ENCODE measurements around the gene PRKCI. TPM values are rescaled to one million over a fixed set of nuclear protein-coding genes. Genes with fewer than 3 reads are reported as not detected.

Gene PRKCI
- polyA plus RNA-seq, 6 donors from 2014 or later: 2.0 to 6.4 (median 3.2) TPM

DNA sequence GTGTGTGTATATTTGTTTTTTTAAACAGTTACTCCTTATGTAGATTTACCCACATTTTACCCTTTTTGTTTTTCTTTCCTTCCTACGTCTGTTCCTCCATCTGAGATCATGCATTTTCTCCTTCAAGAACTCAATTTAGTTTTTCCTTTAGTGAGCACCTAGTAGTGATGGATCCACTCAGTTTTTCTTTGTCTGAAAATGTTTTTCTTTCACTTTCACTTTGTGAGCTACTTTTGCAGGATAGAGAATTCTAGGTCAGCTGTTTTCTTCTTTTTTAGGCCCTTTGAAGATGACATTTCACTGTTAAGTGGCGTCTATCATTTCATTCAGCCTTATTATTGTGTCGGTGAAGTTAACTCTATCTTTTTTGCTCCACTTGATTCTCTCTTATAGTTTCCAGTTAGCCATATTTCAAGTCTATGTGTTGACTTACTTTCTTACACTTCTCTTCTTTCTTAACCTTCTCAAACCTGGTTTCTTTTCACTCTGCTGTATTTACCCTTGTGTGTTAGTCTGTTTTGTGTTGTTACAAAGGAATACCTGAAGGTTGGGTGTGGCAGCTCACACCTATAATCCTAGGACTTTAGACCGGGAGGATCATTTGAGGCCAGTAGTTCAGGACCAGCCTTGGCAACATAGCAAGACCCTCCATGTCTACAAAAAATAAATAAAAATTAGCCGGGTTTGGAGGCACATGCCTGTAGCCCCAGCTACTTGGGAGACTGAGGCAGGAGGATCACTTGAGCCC lies 55.8 kb downstream of the PRKCI start:
- no peaks in the 10 kb centered on the region for H3K9me3 Mint-ChIP-seq
- no peak for DNase-seq
- H3K4me3 Mint-ChIP-seq: peak overlapping the region in 7 of 8 donors; percentile 13 to 81 (median 58)
- peak overlapping the region in 2 of 6 donors; percentile 40 to 52 for H3K27ac Mint-ChIP-seq
- H3K27me3 Mint-ChIP-seq: no peaks in the 10 kb centered on the region
- ATAC-seq (ENCODE audit: low read depth in 2 of 2): no peak
- H3K36me3 Mint-ChIP-seq: no peaks in the 10 kb centered on the region
- peaks cover 12 to 21% (median 14%) of the 10 kb centered on the region in 3 donors for H3K4me1 Mint-ChIP-seq

DNA sequence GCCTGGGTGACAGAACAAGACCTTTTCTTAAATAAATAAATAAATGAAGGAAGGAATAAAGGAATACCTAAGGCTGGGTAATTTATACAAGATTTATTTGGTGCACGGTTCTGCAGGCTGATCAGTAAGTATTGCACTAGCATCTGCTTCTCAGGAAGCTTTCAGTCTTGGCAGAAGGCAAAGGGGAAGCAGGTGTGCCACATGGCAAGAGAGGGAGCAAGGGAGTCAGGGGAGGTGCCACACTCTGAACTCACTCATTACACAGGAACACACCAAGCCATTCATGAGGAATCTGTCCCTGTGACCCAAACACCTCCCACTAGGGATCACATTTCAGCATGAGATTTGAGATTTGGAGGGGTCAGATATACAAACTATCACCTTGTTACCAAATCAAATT lies 56.4 kb downstream of the PRKCI start:
- no peak for DNase-seq
- H3K4me1 Mint-ChIP-seq: peaks cover 12 to 21% (median 14%) of the 10 kb centered on the region in 3 donors
- ATAC-seq (ENCODE audit: low read depth in 2 of 2): no peak
- no peaks in the 10 kb centered on the region for H3K36me3 Mint-ChIP-seq
- H3K27me3 Mint-ChIP-seq: no peaks in the 10 kb centered on the region
- no peaks in the 10 kb centered on the region for H3K9me3 Mint-ChIP-seq
- H3K4me3 Mint-ChIP-seq: peak overlapping the region in 3 of 8 donors; percentile 52 to 62 (median 58)
- peak overlapping the region in 1 of 6 donors; percentile 40 for H3K27ac Mint-ChIP-seq

DNA sequence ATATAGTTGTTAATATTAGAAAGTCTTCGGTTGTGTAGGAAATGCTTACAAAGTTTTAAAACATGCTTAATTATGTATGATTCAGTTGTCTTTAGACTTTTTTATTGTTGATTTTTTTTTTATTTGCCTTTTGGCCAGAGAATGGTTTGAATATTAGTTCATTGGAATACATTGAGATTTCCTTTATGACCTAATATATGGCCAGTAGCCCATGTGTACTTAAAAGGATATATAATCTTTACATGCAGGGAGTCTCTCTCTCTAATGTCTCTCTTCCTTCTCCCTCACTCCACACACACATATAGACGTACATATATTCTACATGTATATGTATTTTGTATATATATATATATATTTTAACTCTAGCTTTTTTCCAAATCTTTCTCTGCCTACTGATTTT lies 68.0 kb downstream of the PRKCI start:
- Mint-ChIP-seq H3K27ac (no peak overlapping the region), H3K27me3 (no peaks in the 10 kb centered on the region), H3K4me3 (no peak overlapping the region), H3K9me3 (no peaks in the 10 kb centered on the region), H3K36me3 (no peaks in the 10 kb centered on the region), H3K4me1 (no peaks in the 10 kb centered on the region)
- ATAC-seq (ENCODE audit: low read depth in 2 of 2) (no peak), DNase-seq (no peak)

- no peak for ATAC-seq (ENCODE audit: low read depth in 2 of 2)
These were observed 73.4 kb downstream of the PRKCI start for GRCh38 chr3:170295586-170295985.

GRCh38 chr3:170296703-170297102 lies 74.5 kb downstream of the PRKCI start:
- no peak for DNase-seq
- ATAC-seq (ENCODE audit: low read depth in 2 of 2): no peak
- Mint-ChIP-seq H3K27ac (no peak overlapping the region), H3K4me1 (peaks cover 0 to 18% (median 5%) of the 10 kb centered on the region in 3 donors), H3K36me3 (no peaks in the 10 kb centered on the region), H3K4me3 (no peak overlapping the region), H3K9me3 (no peaks in the 10 kb centered on the region), H3K27me3 (no peaks in the 10 kb centered on the region)

More at GRCh38 chr3:170295586-170295985, 73.4 kb downstream of the PRKCI start:
- no peak for DNase-seq
- Mint-ChIP-seq H3K4me1 (peaks cover 0 to 18% (median 5%) of the 10 kb centered on the region in 3 donors), H3K4me3 (no peak overlapping the region), H3K36me3 (no peaks in the 10 kb centered on the region), H3K27ac (no peak overlapping the region), H3K9me3 (no peaks in the 10 kb centered on the region), H3K27me3 (no peaks in the 10 kb centered on the region)

- H3K27ac Mint-ChIP-seq: no peak overlapping the region
- H3K27me3 Mint-ChIP-seq: no peaks in the 10 kb centered on the region
- H3K9me3 Mint-ChIP-seq: no peaks in the 10 kb centered on the region
- peak in 1 of 2 donors; percentile 33 for ATAC-seq (ENCODE audit: low read depth in 2 of 2)
- H3K36me3 Mint-ChIP-seq: no peaks in the 10 kb centered on the region
- no peak overlapping the region for H3K4me3 Mint-ChIP-seq
- no peak for DNase-seq
- H3K4me1 Mint-ChIP-seq: peaks cover 0 to 15% (median under 1%) of the 10 kb centered on the region in 3 donors
These were observed 79.2 kb downstream of the PRKCI start for GRCh38 chr3:170301405-170301804.

GRCh38 chr3:170302008-170302407 lies 79.8 kb downstream of the PRKCI start:
- H3K4me1 Mint-ChIP-seq: peaks cover 0 to 10% (median 0%) of the 10 kb centered on the region in 3 donors
- no peak for ATAC-seq (ENCODE audit: low read depth in 2 of 2)

DNA sequence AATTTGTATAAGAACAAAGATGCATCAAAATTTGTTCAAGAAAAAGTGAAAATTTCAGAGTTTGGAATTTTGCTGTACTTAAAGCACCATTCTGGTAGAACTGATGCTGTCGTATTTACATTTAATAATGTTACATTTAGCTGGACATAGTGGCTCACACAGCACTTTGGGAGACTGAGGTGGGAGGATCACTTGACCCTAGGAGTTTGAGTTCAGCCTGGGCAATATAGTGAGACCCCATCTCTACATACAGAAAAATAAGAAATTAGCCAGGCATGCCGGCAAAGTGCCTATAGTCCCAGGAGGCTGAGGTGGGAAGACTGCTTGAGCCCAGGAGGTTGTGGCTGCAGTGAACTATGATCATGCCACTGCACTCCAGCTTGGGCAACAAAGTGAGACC lies 83.8 kb downstream of the PRKCI start:
- Mint-ChIP-seq H3K4me3 (no peak overlapping the region), H3K4me1 (peaks cover 0 to 11% (median 9%) of the 10 kb centered on the region in 3 donors), H3K36me3 (no peaks in the 10 kb centered on the region), H3K27me3 (no peaks in the 10 kb centered on the region), H3K27ac (no peak overlapping the region), H3K9me3 (no peaks in the 10 kb centered on the region)
- no peak for DNase-seq
- ATAC-seq (ENCODE audit: low read depth in 2 of 2): no peak

More at GRCh38 chr3:170302008-170302407, 79.8 kb downstream of the PRKCI start:
- H3K36me3 Mint-ChIP-seq: no peaks in the 10 kb centered on the region
- no peak overlapping the region for H3K4me3 Mint-ChIP-seq
- H3K27ac Mint-ChIP-seq: no peak overlapping the region
- H3K9me3 Mint-ChIP-seq: no peaks in the 10 kb centered on the region
- no peaks in the 10 kb centered on the region for H3K27me3 Mint-ChIP-seq
- DNase-seq: no peak

DNA sequence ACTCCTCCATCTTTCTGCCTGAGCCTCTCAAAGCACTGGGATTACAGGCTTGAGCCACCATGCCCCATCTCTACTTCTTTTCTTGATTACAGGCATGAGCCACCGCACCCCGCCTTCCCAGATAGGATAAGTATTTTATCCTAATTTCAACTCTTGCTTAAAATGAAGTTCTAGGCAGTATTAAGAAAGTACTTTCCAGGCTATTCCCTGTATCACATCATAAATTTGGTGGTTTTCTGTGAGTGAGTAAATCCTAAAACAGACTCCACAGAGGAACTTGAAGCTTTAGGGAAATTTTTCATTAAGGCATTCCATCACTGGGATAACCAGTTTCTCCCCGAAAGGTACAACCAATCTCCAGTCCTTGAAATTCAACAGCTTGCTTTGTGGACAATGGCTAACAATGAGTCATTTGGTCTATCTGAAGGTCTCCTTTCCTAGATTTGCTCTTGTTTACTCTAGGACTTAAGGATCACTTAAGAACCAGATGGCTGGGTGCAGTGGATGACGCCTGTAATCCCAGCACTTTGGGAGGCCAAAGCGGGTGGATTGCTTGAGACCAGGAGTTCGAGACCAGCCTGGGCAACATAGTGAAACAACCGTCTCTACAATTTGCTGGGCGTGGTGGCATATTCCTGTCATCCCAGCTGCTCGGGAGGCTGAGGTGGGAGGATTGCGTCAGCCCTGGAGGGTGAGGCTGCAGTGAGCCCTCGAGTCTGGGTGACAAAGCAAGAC lies 85.6 kb downstream of the PRKCI start:
- DNase-seq (no peak), ATAC-seq (ENCODE audit: low read depth in 2 of 2) (no peak)
- Mint-ChIP-seq H3K4me1 (peaks cover 0 to 14% (median 9%) of the 10 kb centered on the region in 3 donors), H3K4me3 (no peak overlapping the region), H3K27ac (no peak overlapping the region), H3K36me3 (no peaks in the 10 kb centered on the region), H3K27me3 (no peaks in the 10 kb centered on the region), H3K9me3 (no peaks in the 10 kb centered on the region)

GRCh38 chr3:170309046-170309445 lies 86.8 kb downstream of the PRKCI start:
- Mint-ChIP-seq H3K27me3 (no peaks in the 10 kb centered on the region), H3K4me1 (peaks cover 4 to 15% (median 9%) of the 10 kb centered on the region in 3 donors), H3K4me3 (no peak overlapping the region), H3K27ac (no peak overlapping the region), H3K36me3 (no peaks in the 10 kb centered on the region), H3K9me3 (no peaks in the 10 kb centered on the region)
- DNase-seq: no peak
- no peak for ATAC-seq (ENCODE audit: low read depth in 2 of 2)

DNA sequence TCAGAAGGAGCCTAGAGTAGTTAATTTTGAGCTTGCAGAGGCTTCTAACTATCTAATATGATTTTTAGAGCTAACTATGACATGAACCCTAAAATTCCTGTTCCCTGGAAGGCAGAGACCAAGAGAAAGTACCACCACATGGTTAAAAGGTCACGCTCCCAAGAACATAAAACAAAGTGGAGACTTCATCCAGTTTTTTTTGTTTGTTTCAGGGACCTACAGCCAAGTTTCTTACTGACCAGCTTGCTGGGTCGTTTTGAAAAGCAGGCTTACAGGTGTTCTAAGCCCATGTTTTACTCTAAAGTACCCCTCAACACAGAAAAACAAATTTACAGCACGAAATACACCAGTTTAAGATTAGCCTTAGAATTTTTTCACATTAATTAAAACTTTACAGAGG lies 95.7 kb downstream of the PRKCI start:
- DNase-seq: no peak
- peak overlapping the region in 1 of 8 donors; percentile 10 for H3K4me3 Mint-ChIP-seq
- H3K27ac Mint-ChIP-seq: no peak overlapping the region
- no peaks in the 10 kb centered on the region for H3K9me3 Mint-ChIP-seq
- H3K27me3 Mint-ChIP-seq: no peaks in the 10 kb centered on the region
- H3K4me1 Mint-ChIP-seq: peaks cover 7 to 16% (median 12%) of the 10 kb centered on the region in 3 donors
- no peaks in the 10 kb centered on the region for H3K36me3 Mint-ChIP-seq
- ATAC-seq (ENCODE audit: low read depth in 2 of 2): no peak

GRCh38 chr3:170320461-170321121 lies 98.4 kb downstream of the PRKCI start:
- ATAC-seq (ENCODE audit: low read depth in 2 of 2) (no peak), DNase-seq (no peak)
- no peak overlapping the region for H3K4me3 Mint-ChIP-seq
- H3K4me1 Mint-ChIP-seq: peaks cover 0 to 5% (median 4%) of the 10 kb centered on the region in 3 donors
- H3K9me3 Mint-ChIP-seq: no peaks in the 10 kb centered on the region
- peak overlapping the region in 1 of 6 donors; percentile 82 for H3K27ac Mint-ChIP-seq
- H3K27me3 Mint-ChIP-seq: no peaks in the 10 kb centered on the region
- no peaks in the 10 kb centered on the region for H3K36me3 Mint-ChIP-seq

- H3K36me3 Mint-ChIP-seq: no peaks in the 10 kb centered on the region
- no peaks in the 10 kb centered on the region for H3K27me3 Mint-ChIP-seq
- peaks cover 2 to 11% (median 5%) of the 10 kb centered on the region in 3 donors for H3K4me1 Mint-ChIP-seq
- DNase-seq: no peak
- H3K27ac Mint-ChIP-seq: peak overlapping the region in 1 of 6 donors; percentile 5
- H3K4me3 Mint-ChIP-seq: no peak overlapping the region
- no peak for ATAC-seq (ENCODE audit: low read depth in 2 of 2)
- no peaks in the 10 kb centered on the region for H3K9me3 Mint-ChIP-seq
These were observed 99.3 kb downstream of the PRKCI start for GRCh38 chr3:170321321-170322034.

All from naive B cell (primary cell).